ENCODE data around the gene VAT1L. TPM values are rescaled to one million over a fixed set of nuclear protein-coding genes. Genes with fewer than 3 reads are reported as not detected.

Gene VAT1L
- total RNA-seq, 4 donors from 2014 or later = 0.80 to 1.4 (median 1.2) TPM

DNA sequence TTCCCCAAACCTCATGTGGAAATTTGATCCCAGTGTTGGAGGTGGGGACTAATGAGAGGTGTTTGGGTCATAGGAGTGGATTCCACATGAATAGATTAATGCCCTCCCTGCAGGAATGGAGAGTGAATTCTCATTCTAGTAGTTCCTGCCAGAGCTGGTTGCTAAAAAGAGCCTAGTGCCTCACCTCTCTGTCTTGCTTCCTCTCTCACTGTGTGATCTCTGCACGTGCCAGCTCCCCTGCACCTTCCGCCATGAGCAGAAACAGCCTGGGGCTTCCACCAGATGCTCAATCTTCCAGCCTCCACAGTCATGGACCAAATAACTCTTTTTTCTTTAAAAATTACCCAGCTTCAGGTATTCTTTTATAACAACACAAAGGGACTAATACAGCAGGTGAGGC lies 161.1 kb downstream of the VAT1L start:
- WGBS, 2 donors (ENCODE audit: low coverage in 1 of 2) = 70 to 75% methylated on average over 2 of the region's 2 CpGs
- Histone ChIP-seq H3K36me3 (no peaks in the 10 kb centered on the region), H3K4me3 (no peak overlapping the region), H3K4me1 (no peaks in the 10 kb centered on the region), H3K27me3 (peaks cover 4% of the 10 kb centered on the region), H3K27ac (no peak overlapping the region), H3K9me3 (no peaks in the 10 kb centered on the region)
- no peak for DNase-seq
- in situ Hi-C loops (cut with MboI; ENCODE audit: low pct_ligation_motif_present in 1 of 4, low pct_unique_long_range_greater_than_20kb in 1 of 4, low sequenced_read_pairs in 3 of 4) = no loop called here
- intact Hi-C loops (cut with DNase I; ENCODE audit: low total_unique reads) = no loop called here
- TF ChIP-seq EP300 (IDR thresholded peaks at IDR 0.05; ENCODE audit: low read depth) = no peak
- no peak for TF ChIP-seq POLR2AphosphoS5 (IDR thresholded peaks at IDR 0.05)
- TF ChIP-seq, protein P1, sequence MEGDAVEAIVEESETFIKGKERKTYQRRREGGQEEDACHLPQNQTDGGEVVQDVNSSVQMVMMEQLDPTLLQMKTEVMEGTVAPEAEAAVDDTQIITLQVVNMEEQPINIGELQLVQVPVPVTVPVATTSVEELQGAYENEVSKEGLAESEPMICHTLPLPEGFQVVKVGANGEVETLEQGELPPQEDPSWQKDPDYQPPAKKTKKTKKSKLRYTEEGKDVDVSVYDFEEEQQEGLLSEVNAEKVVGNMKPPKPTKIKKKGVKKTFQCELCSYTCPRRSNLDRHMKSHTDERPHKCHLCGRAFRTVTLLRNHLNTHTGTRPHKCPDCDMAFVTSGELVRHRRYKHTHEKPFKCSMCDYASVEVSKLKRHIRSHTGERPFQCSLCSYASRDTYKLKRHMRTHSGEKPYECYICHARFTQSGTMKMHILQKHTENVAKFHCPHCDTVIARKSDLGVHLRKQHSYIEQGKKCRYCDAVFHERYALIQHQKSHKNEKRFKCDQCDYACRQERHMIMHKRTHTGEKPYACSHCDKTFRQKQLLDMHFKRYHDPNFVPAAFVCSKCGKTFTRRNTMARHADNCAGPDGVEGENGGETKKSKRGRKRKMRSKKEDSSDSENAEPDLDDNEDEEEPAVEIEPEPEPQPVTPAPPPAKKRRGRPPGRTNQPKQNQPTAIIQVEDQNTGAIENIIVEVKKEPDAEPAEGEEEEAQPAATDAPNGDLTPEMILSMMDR (IDR thresholded peaks at IDR 0.05) = no peak
- no peak for TF ChIP-seq POLR2A (IDR thresholded peaks at IDR 0.05)

DNA sequence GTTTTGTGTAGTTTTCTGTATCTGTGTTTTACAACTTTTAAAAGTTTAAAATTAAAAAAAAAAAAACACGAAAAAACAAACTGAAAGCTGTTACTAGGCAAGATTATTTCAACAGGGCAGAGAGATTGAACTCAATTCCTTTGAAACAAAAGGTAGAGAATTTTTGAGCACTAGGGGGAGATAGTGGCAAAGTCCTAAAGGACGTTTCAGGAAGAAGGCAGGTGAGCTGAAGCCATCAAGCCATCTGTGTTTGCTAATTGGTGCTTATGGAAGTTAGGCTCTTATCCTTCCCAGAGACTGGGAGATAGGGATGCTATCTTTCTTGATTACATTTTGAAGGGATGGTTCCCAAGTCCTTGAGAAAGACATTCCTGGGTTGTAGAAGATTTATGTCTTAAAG lies 163.4 kb downstream of the VAT1L start:
- TF ChIP-seq, protein P1 (IDR thresholded peaks at IDR 0.05) = peak in 3 of 5 experiments; percentile 21 to 26 (median 23)
- TF ChIP-seq POLR2AphosphoS5 (IDR thresholded peaks at IDR 0.05) = no peak
- intact Hi-C loops (cut with DNase I; ENCODE audit: low total_unique reads) (no loop called here), in situ Hi-C loops (cut with MboI; ENCODE audit: low pct_ligation_motif_present in 1 of 4, low pct_unique_long_range_greater_than_20kb in 1 of 4, low sequenced_read_pairs in 3 of 4) (no loop called here)
- H3K4me3 ChIP-seq = no peak overlapping the region
- H3K36me3 ChIP-seq = no peaks in the 10 kb centered on the region
- H3K27me3 ChIP-seq = peaks cover 4% of the 10 kb centered on the region
- no peaks in the 10 kb centered on the region for H3K4me1 ChIP-seq
- WGBS, 2 donors (ENCODE audit: low coverage in 1 of 2) = 24 to 66% methylated on average over 2 of the region's 2 CpGs
- DNase-seq = no peak
- H3K27ac ChIP-seq = no peak overlapping the region
- H3K9me3 ChIP-seq = no peaks in the 10 kb centered on the region

DNA sequence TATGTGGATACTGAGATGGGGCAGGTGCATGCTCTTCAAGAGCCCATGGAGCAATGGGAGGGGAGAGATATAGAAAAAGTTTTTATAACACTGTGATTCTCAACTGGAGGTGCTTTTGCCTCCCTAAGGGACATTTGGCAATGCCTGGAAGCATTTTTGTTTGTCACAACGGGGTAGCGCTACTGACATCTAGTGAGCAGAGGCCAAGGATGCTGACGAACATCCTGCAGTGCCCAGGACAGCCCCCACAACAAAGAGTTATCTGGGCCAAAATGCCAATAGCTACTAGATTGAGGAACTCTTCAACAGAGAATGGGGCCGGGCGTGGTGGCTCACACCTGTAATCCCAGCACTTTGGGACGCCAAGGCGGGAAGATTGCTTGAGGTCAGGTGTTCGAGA lies 166.8 kb downstream of the VAT1L start:
- Histone ChIP-seq H3K36me3 (no peaks in the 10 kb centered on the region), H3K27me3 (no peaks in the 10 kb centered on the region), H3K9me3 (no peaks in the 10 kb centered on the region), H3K4me1 (no peaks in the 10 kb centered on the region), H3K4me3 (no peak overlapping the region), H3K27ac (no peak overlapping the region)
- in situ Hi-C loops (cut with MboI; ENCODE audit: low pct_ligation_motif_present in 1 of 4, low pct_unique_long_range_greater_than_20kb in 1 of 4, low sequenced_read_pairs in 3 of 4) = no loop called here
- 83 to 86% methylated on average over 5 to 8 of the region's 8 CpGs for WGBS, 2 donors (ENCODE audit: low coverage in 1 of 2)
- TF ChIP-seq POLR2AphosphoS5 (IDR thresholded peaks at IDR 0.05) = no peak
- TF ChIP-seq EP300 (IDR thresholded peaks at IDR 0.05; ENCODE audit: low read depth) = no peak
- TF ChIP-seq, protein P1 (IDR thresholded peaks at IDR 0.05) = no peak
- no peak for TF ChIP-seq POLR2A (IDR thresholded peaks at IDR 0.05)
- no peak for DNase-seq
- intact Hi-C loops (cut with DNase I; ENCODE audit: low total_unique reads) = no loop called here

DNA sequence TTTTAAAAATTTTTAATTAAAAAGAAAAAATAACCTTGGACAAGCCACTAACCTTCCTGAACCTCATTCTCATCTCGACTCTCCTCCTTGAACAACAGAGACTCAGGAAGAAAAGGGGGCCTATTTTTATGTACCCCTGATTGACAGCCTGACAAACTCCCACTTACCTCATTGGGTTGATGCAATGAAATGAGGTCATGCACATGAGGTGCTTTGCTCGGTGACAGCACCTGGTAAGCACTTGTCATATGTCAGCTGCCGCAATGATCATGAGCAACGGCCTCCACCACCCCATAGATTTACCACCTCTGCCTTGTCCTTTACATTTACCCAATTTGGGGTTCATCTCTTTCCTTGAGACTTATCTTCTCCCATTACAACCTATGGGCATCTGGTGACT lies 167.9 kb downstream of the VAT1L start:
- DNase-seq = no peak

More for the DNA sequence above, 167.9 kb downstream of the VAT1L start:
- Histone ChIP-seq H3K27ac (no peak overlapping the region), H3K9me3 (no peaks in the 10 kb centered on the region), H3K4me3 (no peak overlapping the region), H3K36me3 (no peaks in the 10 kb centered on the region), H3K27me3 (no peaks in the 10 kb centered on the region), H3K4me1 (no peaks in the 10 kb centered on the region)
- intact Hi-C loops (cut with DNase I; ENCODE audit: low total_unique reads) = no loop called here
- TF ChIP-seq POLR2A (IDR thresholded peaks at IDR 0.05) (no peak), POLR2AphosphoS5 (IDR thresholded peaks at IDR 0.05) (no peak), EP300 (IDR thresholded peaks at IDR 0.05; ENCODE audit: low read depth) (no peak)
- TF ChIP-seq, protein P1 (IDR thresholded peaks at IDR 0.05) = no peak
- 88% methylated on average over 4 of the region's 4 CpGs; no CpG with 5 or more reads in 1 of the 2 donors for WGBS, 2 donors (ENCODE audit: low coverage in 1 of 2)
- in situ Hi-C loops (cut with MboI; ENCODE audit: low pct_ligation_motif_present in 1 of 4, low pct_unique_long_range_greater_than_20kb in 1 of 4, low sequenced_read_pairs in 3 of 4) = no loop called here
